ENCODE results near the gene TASOR2. TPM values are rescaled to one million over a fixed set of nuclear protein-coding genes. Genes with fewer than 3 reads are reported as not detected.

TASOR2 gene
- total RNA-seq, 1 donor from 2014 or later: 87.2 TPM

DNA sequence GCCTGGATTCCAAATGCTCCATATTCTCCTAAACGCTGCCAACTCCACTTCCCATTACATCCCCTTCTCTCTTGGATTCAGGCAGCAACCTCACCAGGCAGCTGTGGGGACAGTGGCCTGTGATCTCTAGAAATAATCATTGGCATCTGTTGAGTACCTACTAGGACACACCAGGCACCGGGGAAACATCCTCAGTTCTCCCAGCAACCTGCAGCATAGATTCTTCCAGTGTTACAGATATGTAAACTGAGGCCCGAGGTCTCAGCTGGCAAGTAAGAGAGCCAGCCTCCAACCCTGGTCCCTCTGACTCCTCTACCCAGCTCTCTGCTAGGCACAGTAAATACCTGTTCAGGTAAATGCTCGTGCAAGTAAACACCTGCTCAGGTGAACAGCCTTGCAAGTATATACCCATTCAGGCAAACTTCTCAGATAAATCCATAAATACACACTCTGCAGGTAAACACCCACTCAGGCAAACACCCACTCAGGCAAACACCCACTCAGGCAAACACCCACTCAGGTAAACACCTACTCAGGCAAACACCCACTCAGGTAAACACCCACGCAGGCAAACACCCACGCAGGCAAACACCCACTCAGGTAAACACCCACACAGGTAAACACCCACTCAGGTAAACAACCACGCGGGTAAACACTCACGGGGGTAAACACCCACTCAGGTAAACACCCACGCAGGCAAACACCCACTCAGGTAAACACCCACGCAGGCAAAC, 37.0 kb upstream of the TASOR2 start:
- H3K9me3 ChIP-seq (ENCODE audit: insufficient read depth, low read depth, low read length): no peaks in the 10 kb centered on the region
- H3K36me3 ChIP-seq (ENCODE audit: insufficient read depth, low read length): no peaks in the 10 kb centered on the region
- no peak overlapping the region for H3K27ac ChIP-seq (ENCODE audit: low read depth, low read length)
- DNase-seq (ENCODE audit: low read depth) (no peak), FAIRE-seq (no peak)
- H3K4me2 ChIP-seq (ENCODE audit: low read length): no peak overlapping the region
- H3K9ac ChIP-seq (ENCODE audit: low read length): no peak overlapping the region
- H3K4me1 Mint-ChIP-seq (ENCODE audit: low read depth, unreplicated experiment): peaks cover 8% of the 10 kb centered on the region
- no peaks in the 10 kb centered on the region for H3K4me1 ChIP-seq (ENCODE audit: insufficient read depth, low read length)
- no peaks in the 10 kb centered on the region for H4K20me1 ChIP-seq (ENCODE audit: insufficient read depth, low read length)
- no peaks in the 10 kb centered on the region for H3K27me3 ChIP-seq (ENCODE audit: insufficient read depth, low read length)
- no peaks in the 10 kb centered on the region for H3K79me2 ChIP-seq (ENCODE audit: insufficient read depth, low read length)
- no peak overlapping the region for H2AFZ ChIP-seq (ENCODE audit: low read depth, low read length)
- no peak overlapping the region for H3K27ac Mint-ChIP-seq (ENCODE audit: unreplicated experiment)
- TF ChIP-seq, protein P1, sequence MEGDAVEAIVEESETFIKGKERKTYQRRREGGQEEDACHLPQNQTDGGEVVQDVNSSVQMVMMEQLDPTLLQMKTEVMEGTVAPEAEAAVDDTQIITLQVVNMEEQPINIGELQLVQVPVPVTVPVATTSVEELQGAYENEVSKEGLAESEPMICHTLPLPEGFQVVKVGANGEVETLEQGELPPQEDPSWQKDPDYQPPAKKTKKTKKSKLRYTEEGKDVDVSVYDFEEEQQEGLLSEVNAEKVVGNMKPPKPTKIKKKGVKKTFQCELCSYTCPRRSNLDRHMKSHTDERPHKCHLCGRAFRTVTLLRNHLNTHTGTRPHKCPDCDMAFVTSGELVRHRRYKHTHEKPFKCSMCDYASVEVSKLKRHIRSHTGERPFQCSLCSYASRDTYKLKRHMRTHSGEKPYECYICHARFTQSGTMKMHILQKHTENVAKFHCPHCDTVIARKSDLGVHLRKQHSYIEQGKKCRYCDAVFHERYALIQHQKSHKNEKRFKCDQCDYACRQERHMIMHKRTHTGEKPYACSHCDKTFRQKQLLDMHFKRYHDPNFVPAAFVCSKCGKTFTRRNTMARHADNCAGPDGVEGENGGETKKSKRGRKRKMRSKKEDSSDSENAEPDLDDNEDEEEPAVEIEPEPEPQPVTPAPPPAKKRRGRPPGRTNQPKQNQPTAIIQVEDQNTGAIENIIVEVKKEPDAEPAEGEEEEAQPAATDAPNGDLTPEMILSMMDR (IDR thresholded peaks at IDR 0.05; ENCODE audit: insufficient read depth, low read depth, low read length): no peak
- no peak for TF ChIP-seq EZH2 (IDR thresholded peaks at IDR 0.05; ENCODE audit: insufficient read depth, low read length)
- H3K36me3 Mint-ChIP-seq (ENCODE audit: low read depth, unreplicated experiment): peaks cover 6% of the 10 kb centered on the region
- H3K27me3 Mint-ChIP-seq (ENCODE audit: low read depth, unreplicated experiment): peaks cover 2% of the 10 kb centered on the region
- no peak overlapping the region for H3K4me3 ChIP-seq (ENCODE audit: insufficient read depth, low read depth, low read length)
- H3K9me3 Mint-ChIP-seq (ENCODE audit: unreplicated experiment): no peaks in the 10 kb centered on the region
- H3K4me3 Mint-ChIP-seq (ENCODE audit: unreplicated experiment): no peak overlapping the region

DNA sequence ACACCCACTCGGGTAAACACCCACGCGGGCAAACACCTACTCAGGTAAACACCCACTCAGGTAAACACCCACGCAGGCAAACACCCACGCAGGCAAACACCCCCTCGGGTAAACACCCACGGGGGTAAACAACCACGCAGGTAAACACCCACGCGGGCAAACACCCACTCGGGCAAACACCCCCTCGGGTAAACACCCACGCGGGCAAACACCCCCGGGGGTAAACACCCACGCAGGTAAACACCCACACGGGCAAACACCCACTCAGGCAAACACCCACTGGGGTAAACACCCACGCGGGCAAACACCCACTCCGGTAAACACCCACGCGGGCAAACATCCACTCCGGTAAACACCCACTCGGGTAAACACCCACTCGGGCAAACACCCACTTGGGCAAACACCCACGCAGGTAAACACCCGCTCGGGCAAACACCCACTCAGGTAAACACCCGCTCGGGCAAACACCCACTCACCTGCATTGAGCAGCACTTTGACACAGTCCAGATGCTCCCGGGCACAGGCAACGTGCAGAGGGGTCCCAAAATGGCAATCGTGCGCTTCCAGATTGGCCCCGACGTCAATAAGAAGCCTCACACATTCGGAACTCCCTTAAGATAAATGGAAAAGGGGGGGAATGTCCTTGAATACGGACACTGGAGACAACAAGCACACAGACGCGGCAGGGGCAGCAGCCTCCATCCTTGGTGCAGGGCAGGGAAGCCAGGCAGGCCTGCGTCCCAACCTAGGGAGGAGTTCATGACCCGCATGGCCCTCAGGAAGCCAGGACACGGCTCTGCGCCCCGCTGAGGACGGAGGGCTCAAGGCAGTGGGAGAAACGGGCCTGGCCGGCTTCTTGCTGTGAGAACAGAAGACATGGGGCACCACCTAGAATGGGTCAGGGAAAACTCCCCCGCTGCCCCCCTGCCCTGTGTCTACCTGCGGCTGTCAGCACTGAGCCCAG, 35.9 kb upstream of the TASOR2 start:
- TF ChIP-seq, protein P1 (IDR thresholded peaks at IDR 0.05; ENCODE audit: insufficient read depth, low read depth, low read length): no peak
- TF ChIP-seq EZH2 (IDR thresholded peaks at IDR 0.05; ENCODE audit: insufficient read depth, low read length): no peak

More for the DNA sequence above, 35.9 kb upstream of the TASOR2 start:
- H3K79me2 ChIP-seq (ENCODE audit: insufficient read depth, low read length): no peaks in the 10 kb centered on the region
- no peak overlapping the region for H3K9ac ChIP-seq (ENCODE audit: low read length)
- no peaks in the 10 kb centered on the region for H3K9me3 ChIP-seq (ENCODE audit: insufficient read depth, low read depth, low read length)
- FAIRE-seq (no peak), DNase-seq (ENCODE audit: low read depth) (no peak)
- Mint-ChIP-seq H3K36me3 (ENCODE audit: low read depth, unreplicated experiment) (peaks cover 6% of the 10 kb centered on the region), H3K27ac (ENCODE audit: unreplicated experiment) (no peak overlapping the region), H3K4me1 (ENCODE audit: low read depth, unreplicated experiment) (peaks cover 8% of the 10 kb centered on the region), H3K9me3 (ENCODE audit: unreplicated experiment) (no peaks in the 10 kb centered on the region), H3K27me3 (ENCODE audit: low read depth, unreplicated experiment) (peaks cover 6% of the 10 kb centered on the region), H3K4me3 (ENCODE audit: unreplicated experiment) (no peak overlapping the region)
- no peaks in the 10 kb centered on the region for H3K27me3 ChIP-seq (ENCODE audit: insufficient read depth, low read length)
- no peak overlapping the region for H3K4me2 ChIP-seq (ENCODE audit: low read length)
- H3K4me1 ChIP-seq (ENCODE audit: insufficient read depth, low read length): no peaks in the 10 kb centered on the region
- H4K20me1 ChIP-seq (ENCODE audit: insufficient read depth, low read length): no peaks in the 10 kb centered on the region
- H3K4me3 ChIP-seq (ENCODE audit: insufficient read depth, low read depth, low read length): no peak overlapping the region
- no peaks in the 10 kb centered on the region for H3K36me3 ChIP-seq (ENCODE audit: insufficient read depth, low read length)
- H3K27ac ChIP-seq (ENCODE audit: low read depth, low read length): no peak overlapping the region
- no peak overlapping the region for H2AFZ ChIP-seq (ENCODE audit: low read depth, low read length)

Data from astrocyte (in vitro differentiated cells and primary cell).